HG02981 (cell line): Measurements from ENCODE around the gene SH3PXD2A.
"Not testable (repeated sequence)": the region's sequence is repeated elsewhere in the genome, so short reads cannot be mapped to it uniquely, and the experiment has no call there.

Experiments used
- ATAC-seq: cut with Tn5 transposase; IDR thresholded peaks from one replicate; pipeline ENCODE4 v1.9.1; 2021; ENCODE audit warnings: mild to moderate bottlenecking, moderate library complexity; ENCODE audit not compliant: unreplicated experiment

The SH3PXD2A gene

GRCh38 chr10:103633846-103634245, 221.5 kb downstream of the SH3PXD2A start:
- ATAC-seq = no peak

- ATAC-seq = not testable (repeated sequence)
Observed at GRCh38 chr10:103632871-103633270, 222.5 kb downstream of the SH3PXD2A start.

GRCh38 chr10:103632247-103632642, 223.1 kb downstream of the SH3PXD2A start:
- no peak for ATAC-seq

GRCh38 chr10:103630156-103630555, 225.2 kb downstream of the SH3PXD2A start:
- ATAC-seq = no peak

GRCh38 chr10:103629581-103629980, 225.8 kb downstream of the SH3PXD2A start:
- ATAC-seq = no peak

- no peak for ATAC-seq
Observed at GRCh38 chr10:103627893-103628292, 227.5 kb downstream of the SH3PXD2A start.

GRCh38 chr10:103627111-103627892, 228.1 kb downstream of the SH3PXD2A start:
- ATAC-seq = no peak

GRCh38 chr10:103626178-103626577, 229.2 kb downstream of the SH3PXD2A start:
- no peak for ATAC-seq

GRCh38 chr10:103622935-103623574, 232.3 kb downstream of the SH3PXD2A start:
- no peak for ATAC-seq

GRCh38 chr10:103622286-103622685, 233.1 kb downstream of the SH3PXD2A start:
- no peak for ATAC-seq

GRCh38 chr10:103621783-103622125, 233.6 kb downstream of the SH3PXD2A start:
- no peak for ATAC-seq

- no peak for ATAC-seq
Observed at GRCh38 chr10:103620891-103621782, 234.2 kb downstream of the SH3PXD2A start.

- ATAC-seq = no peak
Observed at GRCh38 chr10:103620352-103620740, 235.0 kb downstream of the SH3PXD2A start.

GRCh38 chr10:103619424-103620351, 235.7 kb downstream of the SH3PXD2A start:
- no peak for ATAC-seq

GRCh38 chr10:103618575-103619423, 236.6 kb downstream of the SH3PXD2A start:
- ATAC-seq = no peak

GRCh38 chr10:103617602-103618385, 237.6 kb downstream of the SH3PXD2A start:
- ATAC-seq = no peak

- no peak for ATAC-seq
Observed at GRCh38 chr10:103616705-103617601, 238.4 kb downstream of the SH3PXD2A start.
